ENCODE data around the gene EPOP.

Gene EPOP

DNA sequence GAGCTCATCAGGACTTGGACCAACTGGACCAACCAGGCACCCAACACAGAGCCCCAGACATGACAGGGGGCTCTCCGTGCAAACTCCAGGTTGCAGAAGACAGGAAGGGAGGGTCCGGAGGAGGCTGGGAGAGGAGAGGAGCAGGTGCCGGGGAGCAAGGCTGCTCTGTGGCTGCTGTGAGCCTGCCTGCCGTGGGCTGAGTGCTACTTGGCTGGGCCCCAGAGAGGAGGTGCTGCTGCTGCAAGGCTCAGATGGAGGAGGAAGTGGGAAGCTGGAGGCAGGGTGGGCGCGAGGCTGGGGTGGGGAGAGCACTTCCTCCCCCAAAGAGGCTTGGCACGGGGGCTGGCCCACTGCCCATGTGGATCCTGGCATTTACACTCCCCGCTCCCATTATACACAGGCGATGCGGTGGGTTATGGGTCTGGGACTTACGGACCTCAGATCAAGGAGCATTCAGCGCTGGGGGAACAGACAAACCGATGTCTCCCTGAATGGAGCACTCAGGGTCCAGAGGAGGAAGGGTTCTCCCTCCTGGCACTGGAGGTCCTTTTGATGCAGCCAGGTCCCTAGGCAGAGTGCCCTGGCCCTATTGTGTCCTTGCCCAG, 15.9 kb downstream of the EPOP start:
- H3K9me3 Mint-ChIP-seq, result no peaks in the 10 kb centered on the region
- peaks cover 28% of the 10 kb centered on the region for H3K27me3 Mint-ChIP-seq (ENCODE audit: low read depth)
- no peak overlapping the region for H3K27ac Mint-ChIP-seq
- TF ChIP-seq, protein P1, sequence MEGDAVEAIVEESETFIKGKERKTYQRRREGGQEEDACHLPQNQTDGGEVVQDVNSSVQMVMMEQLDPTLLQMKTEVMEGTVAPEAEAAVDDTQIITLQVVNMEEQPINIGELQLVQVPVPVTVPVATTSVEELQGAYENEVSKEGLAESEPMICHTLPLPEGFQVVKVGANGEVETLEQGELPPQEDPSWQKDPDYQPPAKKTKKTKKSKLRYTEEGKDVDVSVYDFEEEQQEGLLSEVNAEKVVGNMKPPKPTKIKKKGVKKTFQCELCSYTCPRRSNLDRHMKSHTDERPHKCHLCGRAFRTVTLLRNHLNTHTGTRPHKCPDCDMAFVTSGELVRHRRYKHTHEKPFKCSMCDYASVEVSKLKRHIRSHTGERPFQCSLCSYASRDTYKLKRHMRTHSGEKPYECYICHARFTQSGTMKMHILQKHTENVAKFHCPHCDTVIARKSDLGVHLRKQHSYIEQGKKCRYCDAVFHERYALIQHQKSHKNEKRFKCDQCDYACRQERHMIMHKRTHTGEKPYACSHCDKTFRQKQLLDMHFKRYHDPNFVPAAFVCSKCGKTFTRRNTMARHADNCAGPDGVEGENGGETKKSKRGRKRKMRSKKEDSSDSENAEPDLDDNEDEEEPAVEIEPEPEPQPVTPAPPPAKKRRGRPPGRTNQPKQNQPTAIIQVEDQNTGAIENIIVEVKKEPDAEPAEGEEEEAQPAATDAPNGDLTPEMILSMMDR (IDR thresholded peaks at IDR 0.05; ENCODE audit: unreplicated experiment in 3 of 3), result no peak
- H3K36me3 Mint-ChIP-seq (ENCODE audit: low read depth), result no peaks in the 10 kb centered on the region
- H3K4me1 Mint-ChIP-seq, result peaks cover 4% of the 10 kb centered on the region
- H3K4me3 Mint-ChIP-seq, result no peak overlapping the region

DNA sequence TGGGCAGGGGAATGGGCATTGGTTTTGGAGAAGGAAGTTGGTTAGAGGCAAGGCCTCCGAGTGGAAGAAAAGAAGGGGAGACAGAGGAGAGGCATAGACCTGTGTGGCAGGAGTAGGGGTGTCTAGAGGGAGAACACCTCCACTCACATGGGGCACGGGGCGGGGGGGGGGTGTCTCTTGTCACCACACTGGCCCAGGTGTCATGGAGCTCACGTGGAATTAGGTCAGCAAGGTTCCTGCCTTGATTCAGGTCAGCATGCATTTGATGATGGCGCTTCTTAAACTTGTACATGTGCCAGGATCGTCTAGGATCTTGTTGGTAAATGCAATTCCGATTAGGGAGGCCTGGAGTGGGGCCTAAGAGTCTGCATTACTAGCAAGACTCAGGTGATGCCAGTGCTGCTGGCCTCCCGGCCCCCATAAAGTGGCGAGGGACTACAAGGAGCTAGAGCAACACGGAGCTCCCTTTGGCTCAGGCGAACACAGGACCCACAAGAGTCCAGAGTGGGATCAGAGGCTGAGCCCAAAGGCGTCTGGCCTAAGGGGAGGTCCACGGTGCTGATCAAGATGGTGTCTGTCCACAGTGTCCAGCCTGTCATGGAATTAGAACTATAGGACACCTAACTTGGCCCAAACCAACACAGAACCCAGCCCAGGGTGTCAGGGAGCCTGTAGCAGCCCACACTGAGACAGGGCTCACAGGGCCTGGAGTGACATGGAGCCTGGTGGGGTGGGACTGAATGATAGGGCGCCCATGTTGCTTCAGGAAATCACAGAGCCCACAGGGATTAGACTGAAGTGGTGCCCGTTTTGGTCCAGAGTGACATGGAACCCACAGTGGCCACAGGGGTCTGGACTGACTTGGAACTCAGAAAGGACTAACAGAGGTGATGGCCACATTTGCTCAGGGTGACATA, 16.7 kb downstream of the EPOP start:
- Mint-ChIP-seq H3K36me3 (ENCODE audit: low read depth) (no peaks in the 10 kb centered on the region), H3K27me3 (ENCODE audit: low read depth) (peaks cover 34% of the 10 kb centered on the region), H3K27ac (no peak overlapping the region), H3K9me3 (no peaks in the 10 kb centered on the region), H3K4me3 (no peak overlapping the region), H3K4me1 (peaks cover 5% of the 10 kb centered on the region)
- TF ChIP-seq, protein P1 (IDR thresholded peaks at IDR 0.05; ENCODE audit: unreplicated experiment in 3 of 3), result no peak

GRCh38 chr17:38656959-38657823, 17.6 kb downstream of the EPOP start:
- no peaks in the 10 kb centered on the region for H3K36me3 Mint-ChIP-seq (ENCODE audit: low read depth)
- H3K27me3 Mint-ChIP-seq (ENCODE audit: low read depth), result peaks cover 34% of the 10 kb centered on the region
- peaks cover 5% of the 10 kb centered on the region for H3K4me1 Mint-ChIP-seq
- no peaks in the 10 kb centered on the region for H3K9me3 Mint-ChIP-seq
- TF ChIP-seq, protein P1 (IDR thresholded peaks at IDR 0.05; ENCODE audit: unreplicated experiment in 3 of 3), result no peak
- H3K27ac Mint-ChIP-seq, result no peak overlapping the region
- no peak overlapping the region for H3K4me3 Mint-ChIP-seq

DNA sequence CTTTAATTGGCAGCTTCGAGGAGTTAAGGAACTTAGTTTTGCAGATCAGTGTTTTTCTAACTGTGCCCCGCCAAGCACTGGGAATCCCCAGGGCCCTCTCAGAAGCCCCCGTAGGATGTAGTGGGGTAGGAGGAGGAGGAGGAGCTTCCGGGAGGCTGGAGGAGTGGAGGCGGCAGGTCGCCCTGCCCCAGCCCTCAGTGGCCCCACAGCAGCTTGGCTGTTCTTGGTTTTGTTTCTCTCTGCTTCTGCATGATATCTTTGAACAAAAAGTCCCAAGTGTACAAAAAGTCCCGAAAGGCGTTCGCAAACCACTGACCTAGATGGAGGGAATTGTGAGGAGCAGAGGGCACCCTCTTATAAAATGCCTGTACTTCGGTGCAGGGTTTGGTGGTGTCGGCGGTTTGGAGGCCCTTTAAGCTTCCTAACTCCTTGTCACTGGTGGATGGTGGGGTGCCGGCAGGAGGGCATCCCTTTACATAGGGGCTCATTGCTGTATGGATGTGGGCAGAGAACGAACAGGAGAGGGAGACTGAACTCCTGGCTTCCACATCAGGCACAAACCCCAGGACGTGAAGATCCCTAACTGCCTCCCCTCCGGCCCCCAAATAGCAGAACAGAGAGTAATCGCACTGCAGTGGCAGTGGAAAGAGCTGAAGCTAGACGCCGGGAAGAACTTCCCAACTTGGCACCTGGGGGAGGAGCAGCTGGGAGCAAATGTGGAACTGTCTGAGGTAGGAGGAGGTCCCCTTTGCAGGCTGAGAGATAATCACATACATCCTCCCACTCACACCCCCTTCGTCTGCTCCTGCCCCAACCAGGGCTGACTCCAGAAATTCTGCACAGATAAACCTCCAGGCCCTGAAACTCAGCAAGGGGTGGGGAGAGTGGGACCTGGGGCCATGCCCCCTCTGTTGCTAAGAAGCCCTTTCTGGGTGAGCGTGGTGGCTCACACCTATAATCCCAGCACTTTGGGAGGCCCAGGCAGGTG, 20.1 kb downstream of the EPOP start:
- H3K4me3 Mint-ChIP-seq, result peak overlapping the region in 1 of 3 experiments; percentile 50
- H3K27me3 Mint-ChIP-seq (ENCODE audit: low read depth), result peaks cover 25% of the 10 kb centered on the region
- H3K4me1 Mint-ChIP-seq, result peaks cover 5% of the 10 kb centered on the region
- H3K27ac Mint-ChIP-seq, result no peak overlapping the region
- no peaks in the 10 kb centered on the region for H3K36me3 Mint-ChIP-seq (ENCODE audit: low read depth)
- TF ChIP-seq, protein P1 (IDR thresholded peaks at IDR 0.05; ENCODE audit: unreplicated experiment in 3 of 3), result no peak
- no peaks in the 10 kb centered on the region for H3K9me3 Mint-ChIP-seq

- TF ChIP-seq, protein P1 (IDR thresholded peaks at IDR 0.05; ENCODE audit: unreplicated experiment in 3 of 3), result no peak
- H3K27me3 Mint-ChIP-seq (ENCODE audit: low read depth), result peaks cover 25% of the 10 kb centered on the region
- peaks cover 5% of the 10 kb centered on the region for H3K4me1 Mint-ChIP-seq
- H3K9me3 Mint-ChIP-seq, result no peaks in the 10 kb centered on the region
- H3K36me3 Mint-ChIP-seq (ENCODE audit: low read depth), result no peaks in the 10 kb centered on the region
- H3K4me3 Mint-ChIP-seq, result no peak overlapping the region
- no peak overlapping the region for H3K27ac Mint-ChIP-seq
These were observed 21.1 kb downstream of the EPOP start for GRCh38 chr17:38653679-38654078.

Measured in nephron (organoid).